IPS-18c (cell line): ENCODE measurements around the gene CASZ1.

Experiments used
- H3K4me3 ChIP-seq: 2 replicates; pipeline ENCODE4 v1.7.0; 2013; ENCODE audit warnings: low read depth, mild to moderate bottlenecking, low read length, moderate library complexity; ENCODE audit not compliant: insufficient read depth
- H3K9me3 ChIP-seq: one replicate; pipeline ENCODE4 v1.6.1; 2013; ENCODE audit warnings: mild to moderate bottlenecking, low read length, moderate library complexity; ENCODE audit not compliant: control insufficient read depth, insufficient read depth

CASZ1 gene

DNA sequence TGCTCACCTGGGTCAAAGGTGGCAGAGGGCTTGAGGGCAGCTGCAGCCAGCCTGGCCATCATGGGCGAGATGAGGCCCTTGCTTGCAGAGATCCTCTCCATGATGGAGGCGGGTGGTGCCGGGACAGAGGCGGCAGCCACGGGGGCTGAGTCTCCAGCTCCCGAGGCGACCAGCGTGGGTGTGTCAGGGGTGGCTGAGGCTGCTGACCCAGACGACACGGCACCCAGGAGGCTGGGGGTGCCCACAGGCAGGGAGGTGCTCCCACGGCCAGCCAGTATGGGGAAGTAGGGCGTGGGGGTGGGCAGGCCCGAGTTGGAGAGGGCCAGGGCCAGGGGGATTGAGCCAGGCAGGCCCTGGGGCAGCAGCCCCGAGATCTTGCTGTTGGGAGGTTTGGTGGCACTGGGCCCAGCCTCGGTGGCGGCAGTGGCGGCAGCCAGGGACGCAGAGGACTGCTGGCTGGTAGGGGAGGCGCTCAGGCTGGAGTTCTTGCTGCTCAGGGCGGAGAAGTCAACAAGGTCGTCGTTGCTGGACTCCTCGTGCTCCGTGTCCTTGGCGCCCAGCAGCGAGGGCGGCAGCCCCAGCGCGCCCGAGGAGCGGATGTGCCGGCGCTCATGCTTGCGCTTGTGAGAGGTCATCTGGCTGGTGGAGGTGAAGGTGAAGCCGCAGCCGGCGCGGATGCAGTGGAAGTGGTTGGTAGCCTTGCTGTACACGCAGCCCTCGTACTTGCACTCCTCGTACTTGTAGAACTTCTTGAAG, 142.9 kb downstream of the CASZ1 start:
- H3K9me3 ChIP-seq: no peaks in the 10 kb centered on the region
- H3K4me3 ChIP-seq: no peak overlapping the region

- Histone ChIP-seq H3K9me3 (no peaks in the 10 kb centered on the region), H3K4me3 (no peak overlapping the region)
Measured at GRCh38 chr1:10652626-10653025, 143.8 kb downstream of the CASZ1 start.

DNA sequence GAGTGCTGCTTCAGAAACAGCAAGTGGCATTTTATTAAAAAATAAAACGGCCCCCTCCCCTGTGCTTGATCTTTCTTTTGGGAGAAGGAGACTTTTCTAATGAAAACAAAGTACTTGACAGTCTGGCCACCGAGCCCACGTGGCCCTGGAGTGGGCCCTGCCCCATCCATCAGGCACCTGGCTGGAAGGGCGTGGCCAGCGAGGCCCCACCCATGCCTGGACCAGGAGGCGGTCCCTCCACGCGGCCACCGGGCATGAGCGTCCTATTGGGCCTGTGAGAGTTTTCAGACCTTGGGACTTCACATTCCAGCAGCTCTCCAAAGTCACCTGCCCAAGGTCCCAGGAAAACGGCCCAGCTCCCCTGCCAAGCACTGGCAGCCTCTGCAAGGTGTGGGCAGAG, 144.7 kb downstream of the CASZ1 start:
- H3K4me3 ChIP-seq: no peak overlapping the region

DNA sequence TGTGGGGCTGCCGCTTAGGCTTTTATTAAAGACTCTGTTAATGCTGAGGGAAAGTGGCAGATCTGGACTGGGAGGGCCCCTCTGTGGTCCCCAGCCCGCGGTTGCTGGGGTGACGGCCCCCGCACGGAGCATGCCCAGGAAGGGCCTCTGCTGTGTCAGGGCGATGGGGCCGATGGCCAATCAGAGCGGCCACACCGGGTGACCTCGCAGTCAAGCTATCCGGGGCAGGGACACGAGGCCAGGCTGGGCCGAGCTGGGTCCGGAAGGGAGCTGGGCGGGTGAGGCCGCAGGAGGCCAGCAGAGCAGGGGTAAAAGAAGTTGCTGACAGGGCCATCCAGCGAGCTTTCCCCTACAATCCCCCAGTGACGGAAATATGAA, 145.1 kb downstream of the CASZ1 start:
- H3K9me3 ChIP-seq: no peaks in the 10 kb centered on the region
- no peak overlapping the region for H3K4me3 ChIP-seq

More for the DNA sequence above, 144.7 kb downstream of the CASZ1 start:
- H3K9me3 ChIP-seq: no peaks in the 10 kb centered on the region

DNA sequence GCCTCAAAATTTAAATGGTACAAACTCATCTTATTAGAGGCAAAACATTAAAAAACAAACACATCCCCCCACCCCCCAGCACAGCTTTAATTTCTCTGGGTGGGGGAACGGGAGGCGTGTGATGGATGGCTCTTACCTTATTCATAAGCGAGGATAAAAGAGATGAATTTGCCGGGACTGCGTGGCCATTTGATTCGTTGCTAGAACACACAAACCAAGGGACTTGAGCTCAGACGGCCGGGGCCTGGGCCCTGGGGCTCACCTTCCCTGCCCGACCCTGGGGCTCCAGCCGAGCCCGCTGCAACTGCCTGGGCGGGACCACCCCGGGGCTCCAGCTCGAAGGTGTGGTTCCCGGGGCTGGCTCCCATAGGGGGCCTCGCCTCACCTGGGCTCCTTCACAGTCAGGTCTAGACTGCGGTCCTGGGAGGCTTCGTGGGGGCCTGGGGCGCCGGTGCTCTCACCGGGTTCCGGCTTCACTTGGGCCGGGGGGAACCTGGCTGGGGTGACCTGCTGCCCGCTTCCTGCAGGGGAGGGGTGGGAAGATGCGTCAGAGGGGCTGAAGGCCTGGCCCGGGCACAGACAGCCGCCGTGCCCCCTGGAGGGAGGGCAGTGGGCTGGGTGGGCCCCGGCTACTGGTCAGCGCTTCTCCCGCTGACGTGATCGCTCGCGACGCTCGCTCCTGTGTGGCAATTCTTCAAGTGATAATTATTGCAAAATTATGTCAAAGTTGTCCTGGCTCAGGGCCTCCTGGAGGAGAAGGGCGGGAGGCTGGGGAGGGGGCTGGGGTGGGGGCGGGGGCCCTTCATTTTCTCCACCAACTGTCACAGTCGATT, 145.7 kb downstream of the CASZ1 start:
- Histone ChIP-seq H3K4me3 (no peak overlapping the region), H3K9me3 (no peaks in the 10 kb centered on the region)

GRCh38 chr1:10649517-10650201, 146.8 kb downstream of the CASZ1 start:
- no peak overlapping the region for H3K4me3 ChIP-seq
- H3K9me3 ChIP-seq: no peaks in the 10 kb centered on the region

DNA sequence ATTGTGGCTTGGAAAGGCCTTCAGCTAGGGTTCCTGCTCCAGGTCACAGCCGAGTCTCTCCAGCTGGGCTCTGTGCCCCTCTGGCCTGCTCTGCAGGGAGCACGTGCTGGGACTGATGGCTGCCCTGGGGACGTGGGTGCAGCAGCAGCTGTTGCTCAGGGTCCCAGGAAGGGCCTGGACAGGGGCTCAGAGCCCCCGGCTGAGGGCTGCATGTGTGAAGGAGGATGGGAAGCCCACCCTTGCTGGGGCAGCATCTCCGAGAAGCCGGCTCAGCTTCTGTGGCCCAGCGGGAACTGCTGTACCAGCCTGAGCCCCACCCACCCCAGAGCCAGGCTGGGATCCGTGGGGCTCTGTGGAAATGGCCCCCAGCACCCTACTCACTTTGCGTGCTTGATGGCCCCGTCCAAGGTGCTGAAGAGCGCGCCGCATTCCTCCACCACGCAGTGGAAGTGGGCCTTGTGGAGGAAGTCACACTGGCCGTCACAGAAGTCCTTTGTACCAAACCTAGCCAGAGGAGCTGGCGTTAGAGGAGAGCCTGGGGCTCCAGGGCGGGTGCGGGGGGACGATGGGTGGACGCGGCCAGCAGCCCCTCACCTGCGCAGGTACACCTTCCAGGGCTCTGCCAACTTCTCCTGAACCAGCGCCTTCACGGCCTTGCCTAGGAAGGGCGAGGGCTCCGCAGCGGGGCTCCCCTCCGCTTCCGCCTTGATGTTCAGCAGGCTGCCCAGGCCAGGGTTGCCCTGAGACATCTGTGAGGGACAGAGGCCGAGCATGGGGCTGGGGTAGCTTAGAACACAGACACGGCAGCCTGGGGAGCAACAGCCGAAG, 147.5 kb downstream of the CASZ1 start:
- H3K9me3 ChIP-seq: no peaks in the 10 kb centered on the region
- H3K4me3 ChIP-seq: no peak overlapping the region

DNA sequence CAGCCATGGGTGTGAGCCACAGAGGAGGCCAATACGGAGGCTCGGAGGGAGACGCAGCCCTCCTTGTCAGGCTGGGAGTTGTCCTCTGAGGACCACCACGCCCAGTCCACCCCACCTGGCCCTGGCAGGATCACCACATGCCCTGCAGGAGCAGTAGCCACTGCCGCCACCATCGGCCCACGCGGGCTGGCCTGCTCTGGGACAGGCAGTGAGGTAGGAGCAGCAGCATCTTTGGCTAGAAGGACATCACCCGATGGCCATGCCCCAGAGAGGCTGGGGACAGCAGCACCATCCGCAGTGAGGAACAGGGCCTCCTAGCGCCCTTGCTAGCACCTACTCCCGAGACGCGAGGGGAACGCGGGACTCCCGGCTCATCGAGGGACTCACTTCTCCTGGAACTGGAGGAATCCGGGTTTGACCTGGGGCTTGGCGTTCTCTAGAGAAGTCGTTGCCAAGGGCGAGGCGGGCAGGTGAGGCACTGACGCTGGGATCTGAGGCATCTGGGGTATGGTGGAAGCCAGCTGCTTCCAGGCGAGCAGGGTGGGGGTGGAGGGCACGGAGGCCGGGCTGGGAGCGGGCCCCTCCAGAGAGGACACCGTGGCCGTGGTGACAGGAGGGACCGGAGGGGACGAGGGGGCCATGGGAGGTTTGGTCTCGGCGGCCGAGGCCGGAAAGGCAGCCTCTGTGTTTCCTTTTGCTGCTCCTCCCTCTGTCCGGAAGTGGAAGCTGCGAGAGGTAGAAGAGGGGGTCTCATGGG, 148.9 kb downstream of the CASZ1 start:
- no peak overlapping the region for H3K4me3 ChIP-seq
- H3K9me3 ChIP-seq: no peaks in the 10 kb centered on the region

DNA sequence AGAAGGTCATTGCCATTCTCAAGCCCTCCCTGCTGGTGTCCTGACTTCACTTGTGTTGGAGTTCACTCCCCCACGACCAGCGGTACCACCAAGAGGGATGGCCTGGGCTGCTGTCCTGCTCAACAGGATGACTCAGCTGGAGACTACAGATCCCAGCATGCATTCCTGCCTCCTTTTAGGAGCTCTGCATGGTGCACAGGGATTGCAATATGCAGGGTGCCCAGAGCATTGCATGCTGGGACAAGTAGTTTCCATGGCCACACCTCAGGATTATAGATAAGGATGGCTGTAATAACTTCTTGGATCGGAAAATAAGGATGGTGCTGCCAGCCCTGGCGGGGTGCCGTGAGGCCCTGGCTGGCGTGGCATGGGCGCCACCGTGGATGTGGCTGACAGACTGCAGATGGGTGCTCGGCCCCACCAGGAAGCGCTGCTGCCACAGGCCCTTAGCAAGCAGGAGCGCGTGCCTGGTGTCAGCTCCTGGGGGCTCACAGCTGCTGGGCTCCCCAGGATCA, 150.0 kb downstream of the CASZ1 start:
- Histone ChIP-seq H3K9me3 (no peaks in the 10 kb centered on the region), H3K4me3 (no peak overlapping the region)

DNA sequence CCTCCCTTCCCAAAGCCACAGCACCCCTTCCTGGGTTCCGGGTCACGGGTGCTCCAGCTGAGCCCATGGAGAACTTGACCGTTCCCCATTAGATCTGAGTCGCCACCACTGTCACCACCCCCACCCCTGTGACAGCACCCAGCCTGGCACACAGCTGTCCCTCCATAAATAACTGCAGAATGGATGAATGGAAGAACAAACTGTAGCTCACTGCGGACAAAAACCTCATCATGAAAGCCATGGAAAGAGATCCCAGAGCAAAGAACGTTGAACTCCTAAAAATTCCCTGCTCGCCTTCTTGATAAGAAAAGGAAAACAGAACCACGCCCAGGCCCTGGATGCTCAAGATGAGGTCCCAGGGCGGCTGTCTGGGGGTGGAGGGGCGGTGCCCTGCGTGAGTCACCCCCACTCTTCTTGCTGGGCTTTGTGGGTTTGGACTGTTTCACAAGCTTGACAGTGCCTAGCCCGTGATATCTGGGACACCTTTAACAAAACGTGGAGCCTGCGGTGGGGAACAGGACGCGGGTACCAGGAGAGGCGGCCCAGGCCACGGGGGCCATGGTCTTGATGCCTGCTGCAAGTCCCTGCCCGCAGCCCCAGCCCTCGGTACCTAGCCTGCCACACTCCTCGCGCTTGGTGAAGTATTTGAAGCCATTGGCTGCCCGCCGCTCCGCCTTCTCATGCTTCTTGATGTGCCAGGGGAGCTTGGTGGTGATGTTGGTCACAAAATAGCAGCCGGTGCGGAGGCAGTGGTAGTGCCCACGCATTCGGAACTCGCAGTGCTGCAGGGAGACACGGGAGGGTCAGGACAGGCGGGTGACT, 151.9 kb downstream of the CASZ1 start:
- H3K9me3 ChIP-seq: no peaks in the 10 kb centered on the region

DNA sequence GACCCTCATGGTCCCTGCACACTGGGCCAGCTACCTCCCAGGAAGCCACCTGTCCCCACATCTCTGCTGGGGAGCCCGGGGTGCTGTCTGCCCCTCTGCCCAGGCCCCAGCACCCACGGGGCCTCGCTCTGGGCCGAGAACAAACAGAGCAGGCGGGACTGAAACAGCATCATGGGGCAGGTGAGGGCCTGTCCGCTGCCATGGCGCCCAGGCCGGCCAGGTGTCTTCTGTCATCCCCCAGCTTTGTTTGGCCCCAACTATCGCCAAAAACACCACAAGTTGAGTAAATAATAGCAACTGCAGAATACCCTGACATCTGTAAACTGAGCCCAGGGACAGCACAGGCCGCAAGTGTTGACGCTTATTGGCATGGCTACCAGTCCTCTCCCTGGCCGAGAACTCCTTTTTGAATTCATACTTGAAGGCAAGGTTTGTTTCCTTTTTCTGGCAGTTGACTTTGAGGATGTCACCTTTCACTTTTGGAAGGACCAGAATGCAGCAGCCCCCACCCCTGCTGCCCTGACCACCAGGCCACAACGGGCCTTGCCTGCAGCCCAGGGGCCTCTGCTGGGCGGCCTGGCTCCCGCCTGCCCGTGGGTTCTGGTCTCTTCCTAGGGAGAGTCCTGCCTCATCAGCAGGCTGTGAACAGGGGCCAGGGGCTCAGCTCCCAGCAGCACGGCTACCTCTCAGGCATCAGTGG, 152.7 kb downstream of the CASZ1 start:
- Histone ChIP-seq H3K9me3 (no peaks in the 10 kb centered on the region), H3K4me3 (no peak overlapping the region)

More for the DNA sequence above, 151.9 kb downstream of the CASZ1 start:
- no peak overlapping the region for H3K4me3 ChIP-seq

DNA sequence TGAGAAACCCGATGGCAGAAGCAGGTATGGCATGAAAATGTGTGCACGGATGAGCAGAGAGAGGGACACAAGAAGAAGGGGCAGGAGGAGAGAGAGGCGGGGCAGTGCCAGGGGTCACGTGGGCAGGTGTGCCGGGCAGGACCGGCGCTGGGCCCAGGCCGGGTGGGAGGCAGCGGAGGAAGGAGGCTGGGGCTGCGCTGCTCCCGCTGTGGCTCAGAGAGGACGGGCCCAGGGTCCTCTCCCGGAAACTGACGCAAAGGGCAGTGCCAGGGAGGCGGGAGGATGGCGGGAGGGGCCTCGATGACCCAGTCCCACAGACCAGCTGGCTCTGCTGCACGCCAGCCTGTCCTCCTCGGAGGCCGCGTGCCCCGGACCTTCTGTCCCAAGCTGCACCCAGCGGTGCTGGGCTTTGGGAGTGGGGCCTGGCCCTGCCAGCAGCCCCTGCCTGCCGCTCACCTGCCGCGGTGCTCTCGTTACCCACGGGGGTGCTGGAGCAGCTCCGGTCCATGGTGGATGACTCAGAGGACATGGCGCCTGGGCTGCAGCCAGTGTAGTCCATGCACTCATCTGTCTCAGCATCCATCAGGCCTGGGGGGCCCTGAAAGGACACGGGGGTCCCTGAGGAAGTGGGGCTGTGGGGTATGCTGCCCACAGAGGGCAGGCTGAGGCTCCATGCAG, 153.9 kb downstream of the CASZ1 start:
- Histone ChIP-seq H3K9me3 (no peaks in the 10 kb centered on the region), H3K4me3 (no peak overlapping the region)

GRCh38 chr1:10641976-10642375, 154.5 kb downstream of the CASZ1 start:
- Histone ChIP-seq H3K9me3 (no peaks in the 10 kb centered on the region), H3K4me3 (no peak overlapping the region)

DNA sequence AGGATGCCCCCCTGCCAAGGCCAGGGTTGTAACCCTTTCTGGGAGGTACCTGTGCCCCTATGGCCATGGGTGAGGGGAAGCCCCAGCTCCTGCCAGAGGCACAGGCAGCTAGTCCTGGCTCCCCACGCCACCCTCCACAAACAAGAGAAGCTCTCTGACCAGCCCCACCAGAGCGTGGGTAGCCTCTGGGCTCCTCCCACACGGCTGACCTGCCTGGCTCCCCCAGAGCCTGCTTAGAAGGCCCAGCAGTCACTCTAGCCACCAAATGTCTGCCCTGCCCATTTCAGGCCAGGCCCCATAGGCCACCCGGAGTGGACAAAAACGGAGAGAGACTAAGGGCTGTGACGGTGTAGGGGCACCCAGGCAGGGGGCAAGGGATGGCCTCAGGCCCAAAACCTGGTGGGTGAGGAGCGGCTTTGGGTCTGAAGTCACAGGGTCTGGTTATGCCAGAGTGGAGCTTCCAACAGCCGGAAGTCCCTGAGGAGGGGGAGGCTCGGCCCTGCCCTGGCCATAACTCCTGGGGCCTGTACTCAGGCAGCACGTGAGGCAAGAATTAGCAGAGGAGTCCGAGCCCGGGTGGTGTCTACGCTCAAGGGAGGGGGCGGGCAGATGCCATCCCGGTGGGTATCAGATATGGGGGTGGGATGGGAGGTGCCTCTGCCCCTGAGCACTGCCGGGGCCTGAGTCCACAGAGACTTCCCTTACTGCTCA, 155.4 kb downstream of the CASZ1 start:
- H3K4me3 ChIP-seq: no peak overlapping the region
- H3K9me3 ChIP-seq: no peaks in the 10 kb centered on the region
